GM23338 (cell line): ENCODE results near the gene FNDC1.

ENCODE experiments used
- CREB1 ChIP-seq: fragments of 250-450 bp; sonication (Bioruptor Pico); IDR thresholded peaks from 2 replicates; pipeline ENCODE4 v1.5.0; 2020; ENCODE audit warnings: low read depth, mild to moderate bottlenecking, moderate library complexity
- EZH2 ChIP-seq: fragments of 200-600 bp; sonication (generic); IDR thresholded peaks from one replicate; pipeline ENCODE4 v1.8.0; 2017; ENCODE audit warnings: antibody characterized with exemption, mild to moderate bottlenecking, low read depth; ENCODE audit not compliant: unreplicated experiment
- EZH2phosphoT487 ChIP-seq: fragments of 200-600 bp; sonication (generic); IDR thresholded peaks from one replicate; pipeline ENCODE4 v1.8.1; 2018; ENCODE audit warnings: antibody characterized with exemption; ENCODE audit not compliant: unreplicated experiment
- JUNB ChIP-seq: IDR thresholded peaks from one replicate; pipeline ENCODE4 v1.6.1; 2016; ENCODE audit warnings: antibody characterized with exemption; ENCODE audit not compliant: unreplicated experiment
- POLR2AphosphoS5 ChIP-seq: IDR thresholded peaks from 2 replicates; pipeline ENCODE4 v1.6.1; 2016; ENCODE audit warnings: antibody characterized with exemption, low read depth
- STAT1 ChIP-seq: IDR thresholded peaks from one replicate; pipeline ENCODE4 v1.6.1; 2016; ENCODE audit warnings: antibody characterized with exemption; ENCODE audit not compliant: unreplicated experiment
- ZNF114 ChIP-seq: fragments of 250-450 bp; sonication (Bioruptor Pico); IDR thresholded peaks from 2 replicates; pipeline ENCODE4 v1.5.0; 2020; ENCODE audit warnings: mild to moderate bottlenecking, moderate library complexity
- TF ChIP-seq, protein P1 (sequence below), 2 experiments: fragments of 200-600 bp in 1 of 2; sonication (generic) in 1 of 2; conservative IDR thresholded peaks; 2 replicates each; pipeline versions ENCODE4 v1.5.1 to v1.6.1; 2016 to 2017; ENCODE audit warnings: antibody characterized with exemption in 2 of 2, low read depth in 2 of 2, mild to moderate bottlenecking in 2 of 2, moderate library complexity in 1 of 2
- TF ChIP-seq, protein P2 (sequence below): IDR thresholded peaks from one replicate; pipeline ENCODE4 v1.6.1; 2018; ENCODE audit warnings: antibody characterized with exemption; ENCODE audit not compliant: unreplicated experiment
- TF ChIP-seq, protein P3 (sequence below): IDR thresholded peaks from 2 replicates; pipeline ENCODE4 v1.6.1; 2016; ENCODE audit warnings: antibody characterized with exemption

GRCh38 chr6:159232106-159232645, 63.0 kb downstream of the FNDC1 start:
- TF ChIP-seq POLR2AphosphoS5 (no peak), EZH2 (no peak), EZH2phosphoT487 (no peak), STAT1 (no peak), JUNB (no peak), CREB1 (CRISPR knock-in tag) (no peak), ZNF114 (CRISPR knock-in tag) (no peak)
- TF ChIP-seq, protein P1, sequence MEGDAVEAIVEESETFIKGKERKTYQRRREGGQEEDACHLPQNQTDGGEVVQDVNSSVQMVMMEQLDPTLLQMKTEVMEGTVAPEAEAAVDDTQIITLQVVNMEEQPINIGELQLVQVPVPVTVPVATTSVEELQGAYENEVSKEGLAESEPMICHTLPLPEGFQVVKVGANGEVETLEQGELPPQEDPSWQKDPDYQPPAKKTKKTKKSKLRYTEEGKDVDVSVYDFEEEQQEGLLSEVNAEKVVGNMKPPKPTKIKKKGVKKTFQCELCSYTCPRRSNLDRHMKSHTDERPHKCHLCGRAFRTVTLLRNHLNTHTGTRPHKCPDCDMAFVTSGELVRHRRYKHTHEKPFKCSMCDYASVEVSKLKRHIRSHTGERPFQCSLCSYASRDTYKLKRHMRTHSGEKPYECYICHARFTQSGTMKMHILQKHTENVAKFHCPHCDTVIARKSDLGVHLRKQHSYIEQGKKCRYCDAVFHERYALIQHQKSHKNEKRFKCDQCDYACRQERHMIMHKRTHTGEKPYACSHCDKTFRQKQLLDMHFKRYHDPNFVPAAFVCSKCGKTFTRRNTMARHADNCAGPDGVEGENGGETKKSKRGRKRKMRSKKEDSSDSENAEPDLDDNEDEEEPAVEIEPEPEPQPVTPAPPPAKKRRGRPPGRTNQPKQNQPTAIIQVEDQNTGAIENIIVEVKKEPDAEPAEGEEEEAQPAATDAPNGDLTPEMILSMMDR (conservative IDR thresholded peaks at IDR 0.05; ENCODE audit: low read depth in 2 of 2): no peak
- TF ChIP-seq, protein P2, sequence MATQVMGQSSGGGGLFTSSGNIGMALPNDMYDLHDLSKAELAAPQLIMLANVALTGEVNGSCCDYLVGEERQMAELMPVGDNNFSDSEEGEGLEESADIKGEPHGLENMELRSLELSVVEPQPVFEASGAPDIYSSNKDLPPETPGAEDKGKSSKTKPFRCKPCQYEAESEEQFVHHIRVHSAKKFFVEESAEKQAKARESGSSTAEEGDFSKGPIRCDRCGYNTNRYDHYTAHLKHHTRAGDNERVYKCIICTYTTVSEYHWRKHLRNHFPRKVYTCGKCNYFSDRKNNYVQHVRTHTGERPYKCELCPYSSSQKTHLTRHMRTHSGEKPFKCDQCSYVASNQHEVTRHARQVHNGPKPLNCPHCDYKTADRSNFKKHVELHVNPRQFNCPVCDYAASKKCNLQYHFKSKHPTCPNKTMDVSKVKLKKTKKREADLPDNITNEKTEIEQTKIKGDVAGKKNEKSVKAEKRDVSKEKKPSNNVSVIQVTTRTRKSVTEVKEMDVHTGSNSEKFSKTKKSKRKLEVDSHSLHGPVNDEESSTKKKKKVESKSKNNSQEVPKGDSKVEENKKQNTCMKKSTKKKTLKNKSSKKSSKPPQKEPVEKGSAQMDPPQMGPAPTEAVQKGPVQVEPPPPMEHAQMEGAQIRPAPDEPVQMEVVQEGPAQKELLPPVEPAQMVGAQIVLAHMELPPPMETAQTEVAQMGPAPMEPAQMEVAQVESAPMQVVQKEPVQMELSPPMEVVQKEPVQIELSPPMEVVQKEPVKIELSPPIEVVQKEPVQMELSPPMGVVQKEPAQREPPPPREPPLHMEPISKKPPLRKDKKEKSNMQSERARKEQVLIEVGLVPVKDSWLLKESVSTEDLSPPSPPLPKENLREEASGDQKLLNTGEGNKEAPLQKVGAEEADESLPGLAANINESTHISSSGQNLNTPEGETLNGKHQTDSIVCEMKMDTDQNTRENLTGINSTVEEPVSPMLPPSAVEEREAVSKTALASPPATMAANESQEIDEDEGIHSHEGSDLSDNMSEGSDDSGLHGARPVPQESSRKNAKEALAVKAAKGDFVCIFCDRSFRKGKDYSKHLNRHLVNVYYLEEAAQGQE: no peak
- TF ChIP-seq, protein P3, sequence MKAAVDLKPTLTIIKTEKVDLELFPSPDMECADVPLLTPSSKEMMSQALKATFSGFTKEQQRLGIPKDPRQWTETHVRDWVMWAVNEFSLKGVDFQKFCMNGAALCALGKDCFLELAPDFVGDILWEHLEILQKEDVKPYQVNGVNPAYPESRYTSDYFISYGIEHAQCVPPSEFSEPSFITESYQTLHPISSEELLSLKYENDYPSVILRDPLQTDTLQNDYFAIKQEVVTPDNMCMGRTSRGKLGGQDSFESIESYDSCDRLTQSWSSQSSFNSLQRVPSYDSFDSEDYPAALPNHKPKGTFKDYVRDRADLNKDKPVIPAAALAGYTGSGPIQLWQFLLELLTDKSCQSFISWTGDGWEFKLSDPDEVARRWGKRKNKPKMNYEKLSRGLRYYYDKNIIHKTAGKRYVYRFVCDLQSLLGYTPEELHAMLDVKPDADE: no peak
